ENCODE data around the gene PUS7.

PUS7 gene

GRCh38 chr7:105480931-105481330, 41.1 kb downstream of the PUS7 start:
- TF ChIP-seq TEAD4 (IDR thresholded peaks at IDR 0.05) (no peak), MAX (IDR thresholded peaks at IDR 0.05) (no peak), ZBTB7A (IDR thresholded peaks at IDR 0.05; ENCODE audit: low read depth) (no peak), REST (IDR thresholded peaks at IDR 0.05; ENCODE audit: low read depth) (no peak), NFIC (IDR thresholded peaks at IDR 0.05) (no peak), USF1 (IDR thresholded peaks at IDR 0.05) (no peak), YY1 (IDR thresholded peaks at IDR 0.05; ENCODE audit: low read depth) (no peak), TAF1 (IDR thresholded peaks at IDR 0.05; ENCODE audit: low read depth) (no peak), FOXM1 (IDR thresholded peaks at IDR 0.05; ENCODE audit: borderline replicate concordance, low read depth) (no peak), CREB1 (IDR thresholded peaks at IDR 0.05; ENCODE audit: low read depth) (no peak), TCF12 (IDR thresholded peaks at IDR 0.05; ENCODE audit: low read depth) (no peak), EP300 (IDR thresholded peaks at IDR 0.05; ENCODE audit: borderline replicate concordance) (no peak), CEBPB (IDR thresholded peaks at IDR 0.05) (no peak), EGR1 (IDR thresholded peaks at IDR 0.05) (no peak), RAD21 (IDR thresholded peaks at IDR 0.05; ENCODE audit: low read depth) (no peak)

GRCh38 chr7:105478606-105479005, 43.5 kb downstream of the PUS7 start:
- TF ChIP-seq TCF12 (IDR thresholded peaks at IDR 0.05; ENCODE audit: low read depth) (no peak), MAX (IDR thresholded peaks at IDR 0.05) (no peak), USF1 (IDR thresholded peaks at IDR 0.05) (no peak), TEAD4 (IDR thresholded peaks at IDR 0.05) (no peak), CEBPB (IDR thresholded peaks at IDR 0.05) (no peak), YY1 (IDR thresholded peaks at IDR 0.05; ENCODE audit: low read depth) (no peak), EP300 (IDR thresholded peaks at IDR 0.05; ENCODE audit: borderline replicate concordance) (no peak)

GRCh38 chr7:105477908-105478307, 44.2 kb downstream of the PUS7 start:
- TF ChIP-seq EGR1 (IDR thresholded peaks at IDR 0.05) = no peak
- TF ChIP-seq TAF1 (IDR thresholded peaks at IDR 0.05; ENCODE audit: low read depth) = no peak
- TF ChIP-seq REST (IDR thresholded peaks at IDR 0.05; ENCODE audit: low read depth) = no peak
- TF ChIP-seq ZBTB7A (IDR thresholded peaks at IDR 0.05; ENCODE audit: low read depth) = no peak
- no peak for TF ChIP-seq TCF12 (IDR thresholded peaks at IDR 0.05; ENCODE audit: low read depth)
- TF ChIP-seq MAX (IDR thresholded peaks at IDR 0.05) = no peak
- TF ChIP-seq NFIC (IDR thresholded peaks at IDR 0.05) = no peak
- no peak for TF ChIP-seq EP300 (IDR thresholded peaks at IDR 0.05; ENCODE audit: borderline replicate concordance)
- TF ChIP-seq TEAD4 (IDR thresholded peaks at IDR 0.05) = no peak
- TF ChIP-seq USF1 (IDR thresholded peaks at IDR 0.05) = no peak
- no peak for TF ChIP-seq YY1 (IDR thresholded peaks at IDR 0.05; ENCODE audit: low read depth)
- no peak for TF ChIP-seq CEBPB (IDR thresholded peaks at IDR 0.05)
- TF ChIP-seq RAD21 (IDR thresholded peaks at IDR 0.05; ENCODE audit: low read depth) = no peak
- no peak for TF ChIP-seq FOXM1 (IDR thresholded peaks at IDR 0.05; ENCODE audit: borderline replicate concordance, low read depth)

GRCh38 chr7:105474045-105474444, 48.0 kb downstream of the PUS7 start:
- TF ChIP-seq TEAD4 (IDR thresholded peaks at IDR 0.05) = no peak
- no peak for TF ChIP-seq TCF12 (IDR thresholded peaks at IDR 0.05; ENCODE audit: low read depth)
- TF ChIP-seq REST (IDR thresholded peaks at IDR 0.05; ENCODE audit: low read depth) = no peak
- TF ChIP-seq ZBTB7A (IDR thresholded peaks at IDR 0.05; ENCODE audit: low read depth) = no peak
- no peak for TF ChIP-seq NFIC (IDR thresholded peaks at IDR 0.05)
- no peak for TF ChIP-seq USF1 (IDR thresholded peaks at IDR 0.05)
- no peak for TF ChIP-seq CEBPB (IDR thresholded peaks at IDR 0.05)
- TF ChIP-seq RAD21 (IDR thresholded peaks at IDR 0.05; ENCODE audit: low read depth) = no peak
- no peak for TF ChIP-seq FOXM1 (IDR thresholded peaks at IDR 0.05; ENCODE audit: borderline replicate concordance, low read depth)
- no peak for TF ChIP-seq TAF1 (IDR thresholded peaks at IDR 0.05; ENCODE audit: low read depth)
- no peak for TF ChIP-seq EP300 (IDR thresholded peaks at IDR 0.05; ENCODE audit: borderline replicate concordance)
- TF ChIP-seq EGR1 (IDR thresholded peaks at IDR 0.05) = no peak
- TF ChIP-seq YY1 (IDR thresholded peaks at IDR 0.05; ENCODE audit: low read depth) = no peak
- no peak for TF ChIP-seq MAX (IDR thresholded peaks at IDR 0.05)
- no peak for TF ChIP-seq CREB1 (IDR thresholded peaks at IDR 0.05; ENCODE audit: low read depth)

Data from Ishikawa (cell line).